GM18498 (cell line): ENCODE results near the gene ANKRD29.

Source experiments
- ATAC-seq: cut with Tn5 transposase; IDR thresholded peaks from one replicate; pipeline ENCODE4 v1.9.1; 2021; ENCODE audit warnings: mild to moderate bottlenecking, moderate library complexity; ENCODE audit not compliant: unreplicated experiment

Gene ANKRD29

GRCh38 chr18:23662309-23663263 lies at the start of gene ANKRD29:
Gene ANKRD29, minus strand, starts transcription at chr18:23662911. Its CDS starts 181 bp downstream, at chr18:23662730.
- ATAC-seq: peak; percentile 63

- ATAC-seq: no peak
Observed at GRCh38 chr18:23712445-23712844, 49.7 kb upstream of the ANKRD29 start.

GRCh38 chr18:23711426-23711825 lies 48.7 kb upstream of the ANKRD29 start:
- ATAC-seq: no peak

- ATAC-seq: no peak
Observed at GRCh38 chr18:23710946-23711345, 48.2 kb upstream of the ANKRD29 start.

GRCh38 chr18:23710068-23710527 lies 47.4 kb upstream of the ANKRD29 start:
- no peak for ATAC-seq

- no peak for ATAC-seq
Observed at GRCh38 chr18:23706971-23707640, 44.4 kb upstream of the ANKRD29 start.

- ATAC-seq: no peak
Observed at GRCh38 chr18:23704806-23705205, 42.1 kb upstream of the ANKRD29 start.

GRCh38 chr18:23703987-23704384 lies 41.3 kb upstream of the ANKRD29 start:
- no peak for ATAC-seq

GRCh38 chr18:23703057-23703986 lies 40.6 kb upstream of the ANKRD29 start:
- ATAC-seq: no peak

GRCh38 chr18:23702606-23703005 lies 39.9 kb upstream of the ANKRD29 start:
- ATAC-seq: no peak

- no peak for ATAC-seq
Observed at GRCh38 chr18:23701544-23702064, 38.9 kb upstream of the ANKRD29 start.

GRCh38 chr18:23701017-23701416 lies 38.3 kb upstream of the ANKRD29 start:
- ATAC-seq: no peak

- ATAC-seq: no peak
Observed at GRCh38 chr18:23694637-23695430, 32.1 kb upstream of the ANKRD29 start.

GRCh38 chr18:23693846-23694245 lies 31.1 kb upstream of the ANKRD29 start:
- ATAC-seq: no peak

- no peak for ATAC-seq
Observed at GRCh38 chr18:23690505-23691068, 27.9 kb upstream of the ANKRD29 start.

GRCh38 chr18:23689616-23690504 lies 27.1 kb upstream of the ANKRD29 start:
- no peak for ATAC-seq

GRCh38 chr18:23689031-23689615 lies 26.4 kb upstream of the ANKRD29 start, which contains the start of gene LAMA3:
Gene LAMA3, plus strand, starts transcription at chr18:23689453. Its CDS starts 231 bp downstream, at chr18:23689684.
- no peak for ATAC-seq

- no peak for ATAC-seq
Observed at GRCh38 chr18:23688528-23688927, 25.8 kb upstream of the ANKRD29 start.
